ENCODE data around the gene UNC119B.

The UNC119B gene

GRCh38 chr12:120705618-120706017 is 4.6 kb upstream of the UNC119B start:
- TF ChIP-seq CTCF (IDR thresholded peaks at IDR 0.05; ENCODE audit: low read depth, low read length): no peak
- no peak overlapping the region for H3K4me3 ChIP-seq (replicated peaks in 1 of 2; ENCODE audit: low read depth in 2 of 2, low read length in 2 of 2)
- DNase-seq (ENCODE audit: low read depth in 2 of 2): no peak

GRCh38 chr12:120706029-120706428 is 4.2 kb upstream of the UNC119B start:
- TF ChIP-seq CTCF (IDR thresholded peaks at IDR 0.05; ENCODE audit: low read depth, low read length): no peak
- DNase-seq (ENCODE audit: low read depth in 2 of 2): no peak
- H3K4me3 ChIP-seq (replicated peaks in 1 of 2; ENCODE audit: low read depth in 2 of 2, low read length in 2 of 2): no peak overlapping the region

GRCh38 chr12:120708651-120709050 is 1.6 kb upstream of the UNC119B start:
- no peak overlapping the region for H3K4me3 ChIP-seq (replicated peaks in 1 of 2; ENCODE audit: low read depth in 2 of 2, low read length in 2 of 2)
- no peak for DNase-seq (ENCODE audit: low read depth in 2 of 2)
- no peak for TF ChIP-seq CTCF (IDR thresholded peaks at IDR 0.05; ENCODE audit: low read depth, low read length)

- H3K4me3 ChIP-seq (replicated peaks in 1 of 2; ENCODE audit: low read depth in 2 of 2, low read length in 2 of 2): peak overlapping the region; percentile 81 to 82
- no peak for DNase-seq (ENCODE audit: low read depth in 2 of 2)
- TF ChIP-seq CTCF (IDR thresholded peaks at IDR 0.05; ENCODE audit: low read depth, low read length): no peak
Observed at GRCh38 chr12:120710805-120711296, 593 bp downstream of the UNC119B start.

GRCh38 chr12:120711411-120711810 is 1.2 kb downstream of the UNC119B start:
- DNase-seq (ENCODE audit: low read depth in 2 of 2): no peak
- no peak for TF ChIP-seq CTCF (IDR thresholded peaks at IDR 0.05; ENCODE audit: low read depth, low read length)

GRCh38 chr12:120712610-120713009 is 2.4 kb downstream of the UNC119B start:
- DNase-seq (ENCODE audit: low read depth in 2 of 2): no peak
- no peak for TF ChIP-seq CTCF (IDR thresholded peaks at IDR 0.05; ENCODE audit: low read depth, low read length)
- no peak overlapping the region for H3K4me3 ChIP-seq (replicated peaks in 1 of 2; ENCODE audit: low read depth in 2 of 2, low read length in 2 of 2)

More at GRCh38 chr12:120711411-120711810, 1.2 kb downstream of the UNC119B start:
- peak overlapping the region; percentile 81 to 82 for H3K4me3 ChIP-seq (replicated peaks in 1 of 2; ENCODE audit: low read depth in 2 of 2, low read length in 2 of 2)

- peak; percentile 87 for DNase-seq (ENCODE audit: low read depth in 2 of 2)
- H3K4me3 ChIP-seq (replicated peaks in 1 of 2; ENCODE audit: low read depth in 2 of 2, low read length in 2 of 2): no peak overlapping the region
- peak; percentile 80 for TF ChIP-seq CTCF (IDR thresholded peaks at IDR 0.05; ENCODE audit: low read depth, low read length)
Observed at GRCh38 chr12:120713861-120714482, 3.7 kb downstream of the UNC119B start.
